HepG2 (cell line): ENCODE results near the gene PRSS50.

Experiments
- ARNT ChIP-seq: fragments of 450-650 bp; IDR thresholded peaks from 2 replicates; pipeline ENCODE4 v1.6.1; 2017
- CTCF ChIP-seq: sonication (generic); formaldehyde crosslinking; IDR thresholded peaks from 2 replicates; pipeline ENCODE4 v1.5.0; 2020; ENCODE audit warnings: mild to moderate bottlenecking, missing genetic modification reagents, moderate library complexity
- ELF3 ChIP-seq: IDR thresholded peaks from 2 replicates; pipeline ENCODE4 v1.6.1; 2016; ENCODE audit warnings: missing genetic modification reagents, missing compliant biosample characterization
- POLR2AphosphoS2 ChIP-seq: IDR thresholded peaks from 2 replicates; pipeline ENCODE4 v1.6.1; 2011; ENCODE audit warnings: low read depth, low read length, improper control_type of control experiment
- U2AF1 ChIP-seq: fragments of 200-400 bp; formaldehyde crosslinking; optimal IDR thresholded peaks from 2 replicates; pipeline ENCODE3; 2017; ENCODE audit warnings: mild to moderate bottlenecking, low read depth, low read length
- ZNF335 ChIP-seq: sonication (generic); formaldehyde crosslinking; IDR thresholded peaks from 2 replicates; pipeline ENCODE4 v1.4.0; 2020; ENCODE audit warnings: missing genetic modification reagents
- ZNF567 ChIP-seq: sonication (generic); formaldehyde crosslinking; IDR thresholded peaks from 2 replicates; pipeline ENCODE4 v1.8.1; 2023; ENCODE audit warnings: mild to moderate bottlenecking, missing genetic modification reagents, borderline replicate concordance
- ZSCAN30 ChIP-seq: sonication (generic); formaldehyde crosslinking; IDR thresholded peaks from 2 replicates; pipeline ENCODE4 v1.5.0; 2020; ENCODE audit warnings: mild to moderate bottlenecking, missing genetic modification reagents

GRCh38 chr3:46734773-46735172 lies 17.1 kb upstream of the PRSS50 start:
- TF ChIP-seq ZNF335 (CRISPR knock-in tag): no peak
- no peak for TF ChIP-seq U2AF1
- TF ChIP-seq ZSCAN30 (CRISPR knock-in tag): no peak
- TF ChIP-seq POLR2AphosphoS2: no peak
- TF ChIP-seq CTCF (CRISPR knock-in tag): no peak
- no peak for TF ChIP-seq ELF3
- no peak for TF ChIP-seq ARNT
- no peak for TF ChIP-seq ZNF567
